T47D (cell line): ENCODE data around the gene EPHX1.
"Not testable (repeated sequence)": the region's sequence is repeated elsewhere in the genome, so short reads cannot be mapped to it uniquely, and the experiment has no call there.

Source experiments
- DNase-seq, 2 experiments: peaks; one replicate each; pipeline versions ENCODE4 v3.0.0 to v3.0.0-alpha.2; 2011 to 2012; ENCODE audit warnings: low read depth in 1 of 2, low spot score in 1 of 2
- JUND ChIP-seq: IDR thresholded peaks from 2 replicates; pipeline ENCODE4 v1.6.1; 2012; ENCODE audit warnings: low read depth
- in situ Hi-C: cut with HindIII; loops from 2 replicates; pipeline ENCODE4 v1.10.0; 2016; ENCODE audit warnings: low sequenced_read_pairs, low pct_unique_long_range_greater_than_20kb

EPHX1 gene

DNA sequence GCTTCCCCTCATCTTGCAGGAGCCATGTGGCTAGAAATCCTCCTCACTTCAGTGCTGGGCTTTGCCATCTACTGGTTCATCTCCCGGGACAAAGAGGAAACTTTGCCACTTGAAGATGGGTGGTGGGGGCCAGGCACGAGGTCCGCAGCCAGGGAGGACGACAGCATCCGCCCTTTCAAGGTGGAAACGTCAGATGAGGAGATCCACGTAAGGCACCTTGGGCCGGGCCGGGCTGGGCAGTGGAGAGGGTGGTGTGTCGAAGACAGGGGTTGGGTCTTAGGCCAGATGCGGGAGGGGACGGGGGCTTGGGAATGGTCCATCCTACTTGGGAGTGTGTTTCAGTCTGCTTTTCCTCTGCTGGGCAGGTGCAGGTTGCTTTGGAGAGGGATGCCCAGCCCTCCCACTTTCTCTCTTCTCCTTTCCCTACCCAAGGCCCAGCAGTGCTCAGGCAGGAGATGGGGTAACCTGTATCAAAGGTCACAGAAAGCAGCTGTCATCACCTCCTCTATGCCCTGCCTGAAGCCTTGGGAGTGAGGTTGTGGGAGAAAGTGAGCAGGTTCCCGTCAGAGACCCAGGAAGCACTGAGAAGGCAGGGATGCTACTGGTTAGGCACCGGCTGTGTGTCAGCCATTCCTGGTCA lies 18.9 kb downstream of the EPHX1 start:
- in situ Hi-C loops: no loop called here
- no peak for DNase-seq
- TF ChIP-seq JUND: no peak

DNA sequence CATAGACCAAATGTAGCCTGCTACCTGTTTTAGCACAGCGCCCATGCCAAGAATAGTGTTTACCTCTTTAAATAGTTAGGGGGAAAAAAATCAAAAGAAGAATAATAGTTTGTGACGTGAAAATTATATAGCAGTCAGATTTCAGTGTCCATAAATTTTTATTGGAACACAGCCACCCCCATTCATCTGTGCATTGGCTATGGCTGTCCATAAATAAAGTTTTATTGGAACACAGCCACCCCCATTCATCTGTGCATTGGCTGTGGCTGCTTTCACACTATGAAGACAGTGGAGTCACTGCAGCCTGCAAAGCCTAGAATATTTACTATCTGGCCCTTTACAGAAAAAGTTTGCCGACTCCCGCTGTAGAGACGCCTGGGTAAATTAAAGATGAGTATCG lies 20.9 kb downstream of the EPHX1 start:
- DNase-seq: no peak
- no peak for TF ChIP-seq JUND
- in situ Hi-C loops: no loop called here

DNA sequence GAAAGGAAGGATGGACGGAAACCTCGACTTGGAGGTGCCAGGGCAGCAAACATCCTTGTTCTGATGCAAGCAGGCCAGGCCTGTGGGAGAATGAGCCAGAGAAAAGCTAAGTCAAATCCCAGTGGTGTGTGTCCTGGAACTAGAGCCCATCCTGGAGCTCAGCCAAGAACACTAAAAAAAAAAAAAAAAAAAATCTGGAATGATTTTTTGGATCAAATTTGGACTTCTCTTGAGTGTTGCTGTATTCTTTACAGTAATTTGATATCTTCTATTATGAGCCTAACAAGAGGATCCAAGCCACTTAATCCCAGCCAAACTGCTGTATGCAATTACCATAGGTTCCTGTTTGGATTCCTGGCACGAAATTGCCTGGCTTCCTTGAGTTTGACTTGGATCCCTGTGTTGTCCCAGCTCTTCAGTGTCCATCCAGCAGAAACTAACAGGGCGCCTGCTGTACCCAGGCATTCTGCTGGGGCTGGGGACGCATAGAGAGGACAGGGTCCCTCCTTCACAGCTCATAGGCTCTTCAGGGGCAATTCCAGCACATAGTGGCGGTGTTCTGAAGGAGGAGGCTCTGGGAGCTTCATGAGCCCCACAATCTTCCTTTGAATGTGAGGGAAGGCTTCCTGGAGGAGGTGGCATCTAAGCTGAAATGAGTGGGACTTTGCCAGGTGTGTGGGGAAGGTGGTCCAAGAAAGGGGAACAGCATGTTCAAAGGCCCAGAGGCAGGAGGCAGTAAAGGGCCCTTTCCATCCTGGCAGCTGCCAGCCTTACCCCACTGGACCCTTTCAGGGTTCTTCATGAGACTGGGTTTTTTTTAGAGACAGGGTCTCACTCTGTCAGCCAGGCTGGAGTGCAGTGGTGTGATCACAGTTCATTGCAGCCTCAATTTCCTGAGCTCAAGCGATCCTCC lies 24.7 kb downstream of the EPHX1 start:
- in situ Hi-C loops: no loop called here
- TF ChIP-seq JUND: no peak
- peak in 1 of 2 experiments; percentile 45 for DNase-seq

DNA sequence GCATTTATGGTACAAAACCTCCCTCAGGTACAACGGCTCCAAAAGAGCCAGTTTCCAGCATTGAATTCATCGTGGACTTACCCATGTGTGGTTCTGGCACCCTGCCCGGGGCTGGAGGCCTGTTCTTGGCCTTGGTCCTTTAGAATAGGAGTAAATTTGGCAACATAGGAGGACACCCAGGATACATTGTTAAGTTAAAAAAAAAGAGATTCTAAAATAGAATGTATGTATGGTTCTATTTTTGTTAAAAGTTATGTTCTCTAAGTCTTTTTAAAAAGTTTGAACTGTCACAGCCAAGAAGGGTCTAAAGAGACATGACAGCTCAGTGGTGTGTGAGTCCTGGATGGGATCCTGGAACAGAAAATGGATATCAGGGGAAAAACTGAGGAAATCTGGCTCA lies 25.9 kb downstream of the EPHX1 start:
- no peak for DNase-seq
- in situ Hi-C loops: no loop called here
- no peak for TF ChIP-seq JUND

DNA sequence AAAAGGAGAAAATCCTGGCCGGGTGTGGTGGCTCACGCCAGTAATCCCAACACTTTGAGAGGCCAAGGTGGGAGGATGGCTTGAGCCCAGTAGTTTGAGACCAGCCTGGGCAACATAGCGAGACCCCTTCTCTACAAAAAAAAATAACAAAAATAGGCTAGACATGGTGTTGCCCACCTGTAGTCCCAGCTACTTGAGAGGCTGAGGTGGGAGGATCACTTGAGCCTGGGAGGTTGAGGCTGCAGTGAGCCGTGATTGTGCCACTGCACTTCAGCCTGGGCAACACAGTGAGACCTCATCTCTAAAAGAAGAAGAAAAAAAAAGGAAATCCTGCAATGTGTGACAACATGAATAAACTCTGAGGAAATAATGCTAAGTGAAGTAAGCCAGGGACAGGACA lies 26.4 kb downstream of the EPHX1 start:
- in situ Hi-C loops: not testable (repeated sequence)

DNA sequence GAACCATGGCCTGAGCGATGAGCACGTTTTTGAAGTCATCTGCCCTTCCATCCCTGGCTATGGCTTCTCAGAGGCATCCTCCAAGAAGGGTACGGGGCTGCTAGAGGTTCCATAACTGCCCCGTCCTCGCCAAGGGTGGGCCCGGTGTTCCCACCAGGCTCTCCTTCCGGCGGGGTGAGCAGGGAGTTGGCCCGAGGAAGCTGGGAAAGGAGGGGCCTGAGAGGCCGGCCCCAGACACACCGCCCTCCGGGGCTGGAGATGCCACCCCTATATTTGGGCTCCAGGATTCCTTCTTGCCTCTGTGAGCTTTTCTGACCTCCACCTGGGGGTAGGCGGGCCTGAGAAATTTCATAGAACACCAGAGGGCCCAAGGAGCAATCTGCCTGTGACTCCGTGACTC lies 28.9 kb downstream of the EPHX1 start:
- in situ Hi-C loops: no loop called here
- TF ChIP-seq JUND: no peak
- DNase-seq: no peak

More for the DNA sequence above, 26.4 kb downstream of the EPHX1 start:
- DNase-seq: not testable (repeated sequence)

DNA sequence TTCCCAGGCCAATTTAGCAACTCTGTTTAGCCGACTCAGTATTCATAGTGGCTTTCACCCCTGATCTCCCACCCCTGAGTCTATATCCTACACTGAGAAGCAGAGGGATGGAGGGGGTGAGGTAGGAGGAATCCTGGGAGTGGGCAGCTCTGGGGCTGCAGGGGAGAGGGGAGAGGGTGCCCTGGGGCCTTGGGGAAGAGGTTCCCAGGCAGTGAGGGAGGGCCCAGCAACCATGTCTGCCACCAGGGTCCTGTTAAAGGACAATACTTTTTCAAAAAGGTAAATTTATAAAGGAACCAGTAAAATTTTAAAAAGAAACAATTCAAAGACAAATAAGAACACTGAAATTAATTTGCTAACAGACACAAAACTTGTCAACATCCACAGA lies 30.3 kb downstream of the EPHX1 start:
- in situ Hi-C loops: no loop called here
- no peak for TF ChIP-seq JUND
- no peak for DNase-seq

DNA sequence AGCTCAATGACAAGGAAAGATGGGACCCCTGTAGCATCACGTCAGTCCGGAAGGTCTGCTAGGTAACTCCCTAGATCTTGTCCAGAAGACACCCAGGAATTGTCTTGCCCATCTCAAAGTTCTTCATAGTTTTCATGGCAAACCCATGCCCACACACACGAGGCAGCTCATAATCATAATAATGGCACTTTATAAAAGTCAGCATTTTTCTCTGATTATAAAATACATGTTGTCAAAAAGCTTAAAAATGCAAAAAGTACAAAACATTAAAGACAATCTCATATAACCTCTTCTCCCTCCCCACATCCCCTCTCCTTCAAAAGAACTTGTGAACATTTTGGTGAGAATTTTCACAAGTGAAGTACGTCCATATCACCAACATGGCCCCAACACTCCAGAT lies 30.8 kb downstream of the EPHX1 start:
- no peak for TF ChIP-seq JUND
- in situ Hi-C loops: no loop called here
- DNase-seq: no peak

DNA sequence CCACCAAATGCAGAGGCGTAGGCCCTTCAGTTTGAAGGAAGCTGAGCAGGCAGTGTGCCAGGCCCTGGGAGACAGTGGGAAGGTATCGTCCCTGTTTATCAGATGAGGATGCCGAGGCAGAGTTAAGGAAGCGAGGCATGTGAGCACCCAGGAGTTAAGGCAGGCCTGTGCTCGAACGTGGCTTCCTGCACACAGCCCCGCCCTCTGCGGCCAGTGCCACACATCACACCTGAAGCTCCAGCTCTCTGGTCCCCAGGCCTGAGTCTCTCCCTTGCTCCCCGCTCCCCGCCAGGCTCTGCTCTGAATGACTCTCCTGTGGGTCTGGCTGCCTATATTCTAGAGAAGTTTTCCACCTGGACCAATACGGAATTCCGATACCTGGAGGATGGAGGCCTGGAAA lies 32.1 kb downstream of the EPHX1 start:
- DNase-seq: no peak
- in situ Hi-C loops: no loop called here
- no peak for TF ChIP-seq JUND

DNA sequence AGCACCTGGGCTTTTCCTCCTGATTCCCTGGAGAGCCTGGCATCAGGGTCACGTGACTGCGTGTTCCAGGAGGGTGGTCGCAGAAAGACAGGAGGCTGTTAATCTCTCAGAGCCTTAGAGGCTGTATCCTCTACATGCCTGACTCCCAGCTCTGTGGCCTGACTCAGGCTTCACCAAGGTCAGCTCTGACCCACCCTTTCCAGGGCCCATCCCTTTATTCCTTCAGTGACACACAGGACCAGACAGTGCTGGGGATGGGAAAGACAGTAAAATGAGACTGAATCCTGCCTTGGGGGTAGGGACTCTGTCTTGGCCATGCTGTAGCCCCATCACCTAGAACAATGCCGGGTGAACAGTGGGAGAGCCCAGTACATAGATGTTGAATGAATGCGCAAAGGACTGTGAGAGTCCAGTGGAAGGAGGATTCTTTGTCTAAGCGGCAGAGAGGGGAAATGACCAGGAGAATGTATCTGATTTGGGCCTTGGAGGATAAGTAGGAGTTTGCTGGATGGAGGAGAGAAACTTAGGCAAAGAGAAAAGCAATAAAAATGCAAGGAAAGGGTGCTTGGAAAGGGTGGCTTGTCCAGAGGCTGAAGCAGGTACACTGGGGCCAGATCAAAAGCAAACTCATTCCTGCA lies 33.0 kb downstream of the EPHX1 start:
- TF ChIP-seq JUND: no peak
- in situ Hi-C loops: no loop called here
- DNase-seq: no peak

DNA sequence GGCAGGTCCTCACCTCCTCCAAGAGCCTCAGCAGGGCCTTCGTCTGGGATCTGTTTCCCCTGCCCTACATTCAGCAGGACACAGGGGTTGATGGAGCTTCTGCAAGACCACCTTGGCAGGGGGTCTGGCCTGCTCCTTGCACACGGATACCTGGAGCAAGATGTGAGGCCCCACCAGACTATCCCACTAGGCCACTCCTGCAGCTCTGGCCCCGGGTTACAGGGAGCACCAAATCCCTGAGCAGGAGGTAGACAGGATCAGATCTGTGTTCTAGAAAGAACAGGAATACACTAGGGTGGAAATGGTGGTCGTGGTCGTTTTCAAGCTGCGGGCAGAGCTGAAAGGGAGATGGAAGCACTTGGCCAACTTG lies 33.5 kb downstream of the EPHX1 start:
- DNase-seq: no peak
- TF ChIP-seq JUND: no peak
- in situ Hi-C loops: no loop called here

DNA sequence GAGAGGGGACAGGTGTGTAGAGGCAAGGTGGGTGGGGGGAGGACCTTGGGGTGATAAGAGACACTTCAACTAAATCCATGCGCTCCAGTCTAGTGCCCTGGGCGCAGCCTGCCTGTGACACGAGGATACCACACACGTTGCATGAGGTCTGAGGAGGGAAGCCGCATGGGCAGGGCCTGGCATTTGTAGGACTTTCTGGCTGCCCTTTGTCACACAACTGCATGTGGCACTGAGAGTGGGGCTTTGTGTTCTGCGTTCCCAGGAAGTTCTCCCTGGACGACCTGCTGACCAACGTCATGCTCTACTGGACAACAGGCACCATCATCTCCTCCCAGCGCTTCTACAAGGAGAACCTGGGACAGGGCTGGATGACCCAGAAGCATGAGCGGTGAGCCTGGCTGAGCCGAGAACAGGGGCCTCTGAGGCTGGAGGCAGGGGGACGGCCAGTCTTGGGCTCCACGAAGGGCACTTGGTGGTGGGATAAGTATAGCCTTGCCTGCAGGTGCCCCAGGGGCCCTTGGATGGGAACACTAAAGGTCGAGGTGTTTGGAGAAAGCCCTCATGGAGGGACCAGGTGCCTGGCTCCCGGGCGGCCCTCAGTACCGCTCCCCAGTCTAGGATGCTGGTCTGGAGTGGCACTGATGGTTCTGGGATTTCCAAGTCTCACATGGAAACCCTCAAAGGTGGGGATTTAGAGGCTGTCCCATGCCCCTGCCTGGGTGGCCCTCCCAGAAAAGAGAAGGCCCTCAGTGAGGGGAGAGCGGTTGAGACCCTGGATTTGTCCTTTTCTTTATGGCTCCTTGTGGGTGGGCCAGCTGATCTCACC lies 34.5 kb downstream of the EPHX1 start:
- TF ChIP-seq JUND: no peak
- in situ Hi-C loops: no loop called here
- DNase-seq: no peak

DNA sequence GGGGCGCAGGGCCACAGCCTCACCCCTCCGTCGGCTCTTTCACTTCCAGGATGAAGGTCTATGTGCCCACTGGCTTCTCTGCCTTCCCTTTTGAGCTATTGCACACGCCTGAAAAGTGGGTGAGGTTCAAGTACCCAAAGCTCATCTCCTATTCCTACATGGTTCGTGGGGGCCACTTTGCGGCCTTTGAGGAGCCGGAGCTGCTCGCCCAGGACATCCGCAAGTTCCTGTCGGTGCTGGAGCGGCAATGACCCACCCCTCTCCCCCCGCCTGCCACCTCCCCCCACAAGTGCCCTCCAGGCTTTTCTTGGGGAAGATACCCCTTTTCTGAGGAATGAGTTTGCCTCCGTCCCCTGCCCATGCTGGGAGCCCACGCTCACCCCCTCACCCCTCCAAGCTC lies 35.2 kb downstream of the EPHX1 start:
- TF ChIP-seq JUND: no peak
- in situ Hi-C loops: no loop called here
- DNase-seq: no peak
